ENCODE results near the gene CSNK1D. TPM values are rescaled to one million over a fixed set of nuclear protein-coding genes. Genes with fewer than 3 reads are reported as not detected.

CSNK1D gene
- polyA plus RNA-seq, 4 donors = 88.6 to 125 (median 117) TPM

DNA sequence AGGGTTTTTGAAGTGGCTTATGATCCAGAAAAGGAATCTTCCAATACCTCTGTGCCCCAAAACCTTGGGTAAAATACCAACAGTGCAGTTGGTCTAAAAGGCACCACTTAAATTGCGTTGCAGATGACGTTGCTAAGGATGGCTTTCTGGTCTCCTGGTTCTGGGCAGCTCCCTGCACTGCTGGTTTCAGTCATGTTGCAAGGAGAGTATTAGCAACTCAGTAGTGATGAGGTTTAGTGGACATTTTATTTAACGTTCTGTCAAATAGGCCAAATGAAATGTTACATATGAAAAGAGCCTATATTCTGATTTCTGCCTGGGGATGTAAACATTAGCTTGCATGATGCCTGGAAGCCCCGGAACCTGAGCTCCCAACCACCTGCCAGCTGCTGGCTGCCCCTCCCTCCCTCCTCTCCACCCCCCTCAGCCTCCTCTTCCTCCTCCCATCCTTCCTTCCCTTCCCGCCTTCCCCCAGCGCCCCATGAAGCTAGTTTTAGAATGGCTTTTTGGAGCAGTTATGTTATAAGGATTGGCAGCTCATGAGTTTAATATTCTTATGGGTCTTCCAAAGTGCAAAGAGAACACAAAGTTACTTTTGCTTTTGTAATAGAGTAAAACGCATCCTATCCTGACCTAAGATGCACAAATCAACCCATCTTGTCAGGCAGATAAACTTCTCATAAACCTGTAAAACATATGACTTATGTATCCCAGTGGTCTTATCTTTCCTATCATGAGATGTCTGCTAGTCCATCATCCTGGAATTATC is 23.2 kb upstream of the CSNK1D start:
- DNase-seq (ENCODE audit: low read depth in 4 of 4, low spot score in 3 of 4) = no peak

DNA sequence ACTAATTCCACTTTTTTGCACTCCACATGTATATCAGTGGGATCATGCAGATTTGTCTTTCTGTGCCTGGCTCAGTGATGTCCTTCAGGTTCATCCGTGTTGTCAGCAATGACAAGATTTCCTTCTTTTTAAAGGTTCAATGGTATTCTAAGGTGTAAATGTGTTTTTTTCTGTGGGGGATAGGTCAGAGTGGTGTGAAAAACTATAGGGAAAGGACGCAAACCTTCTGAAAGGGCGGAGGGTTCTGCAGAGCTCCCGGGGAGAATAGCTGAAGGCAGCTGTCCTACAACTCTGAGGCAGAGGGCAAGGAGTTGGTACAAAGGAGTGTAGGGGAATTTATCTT is 21.9 kb upstream of the CSNK1D start:
- no peak for DNase-seq (ENCODE audit: low read depth in 4 of 4, low spot score in 3 of 4)

DNA sequence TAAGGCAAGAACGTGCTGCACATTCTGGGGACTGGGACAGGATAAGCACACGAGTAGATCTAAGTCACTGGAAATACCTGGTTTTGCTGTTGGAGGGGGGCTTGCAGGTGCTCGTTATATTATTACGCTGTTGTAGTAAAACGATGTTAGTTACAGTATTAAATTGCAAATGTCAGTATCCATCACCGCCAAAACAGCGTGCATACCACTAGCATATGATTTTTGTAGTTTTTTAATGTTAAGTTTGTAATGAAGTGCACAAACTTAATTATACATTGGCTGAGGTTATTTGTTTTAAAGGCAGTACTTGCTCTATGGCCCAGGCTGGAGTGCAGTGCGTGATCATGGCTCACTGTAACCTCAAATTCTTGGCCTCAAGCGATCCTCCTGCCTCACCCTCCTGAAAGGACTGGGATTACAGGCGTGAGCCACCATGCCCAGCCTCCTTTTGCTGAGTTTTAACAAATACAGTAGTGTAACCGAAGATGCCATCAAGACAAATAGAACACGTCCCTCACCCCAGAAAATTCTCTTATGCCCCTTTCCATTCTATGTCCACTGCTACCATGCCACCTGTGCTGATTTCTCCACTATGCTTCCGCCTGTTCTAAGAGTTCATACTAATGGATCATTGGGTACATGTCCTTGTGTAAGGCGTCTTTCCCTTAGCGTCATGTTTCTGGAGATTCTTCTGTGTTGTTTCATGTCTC is 20.7 kb upstream of the CSNK1D start:
- DNase-seq (ENCODE audit: low read depth in 4 of 4, low spot score in 3 of 4) = no peak

DNA sequence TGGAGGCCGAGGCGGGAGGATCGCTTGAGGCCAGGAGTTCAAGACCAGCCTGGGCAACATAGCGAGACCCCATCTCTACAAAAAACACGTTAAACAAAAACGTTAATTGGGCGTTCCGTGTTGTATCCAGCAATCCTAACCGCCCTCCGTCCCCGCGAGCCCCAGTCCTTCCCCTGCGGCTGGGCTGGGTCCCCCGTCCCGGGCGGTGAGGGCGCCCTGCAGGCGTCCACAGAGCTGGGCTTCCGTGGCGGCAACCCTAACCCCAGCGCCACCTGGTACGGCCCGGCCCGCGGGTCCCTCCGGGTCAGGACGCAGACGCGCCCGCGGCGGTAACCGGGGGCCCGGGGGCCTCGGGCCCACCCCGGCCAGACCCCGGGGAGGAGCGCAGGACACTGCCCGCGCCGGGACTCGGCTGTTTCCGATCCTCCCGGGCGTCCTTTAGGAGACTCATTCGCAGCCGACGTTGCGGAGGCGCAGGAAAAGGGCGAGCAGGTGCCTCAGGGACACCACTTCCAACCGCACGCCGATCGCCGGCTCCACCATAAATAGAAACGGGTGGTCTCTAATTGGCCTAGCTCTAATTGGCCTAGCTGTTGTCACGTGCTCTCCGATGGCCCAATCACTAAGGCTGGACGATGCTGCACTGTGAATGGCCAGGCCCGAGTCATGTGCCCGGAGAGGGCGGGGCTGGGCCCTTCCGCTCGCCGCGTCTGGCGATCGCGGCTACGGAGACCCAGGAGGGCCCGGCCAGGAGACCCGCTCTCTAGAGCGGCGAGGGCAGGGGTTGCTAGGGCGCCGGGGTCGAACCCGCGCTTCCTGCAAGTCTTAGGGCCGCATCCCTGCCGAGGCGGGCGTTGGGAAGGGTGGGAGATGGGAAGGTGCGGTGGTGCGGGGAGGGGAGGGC is 19.0 kb upstream of the CSNK1D start:
- peak; percentile 87 to 96 (median 92) for DNase-seq (ENCODE audit: low read depth in 4 of 4, low spot score in 3 of 4)

- DNase-seq (ENCODE audit: low read depth in 4 of 4, low spot score in 3 of 4) = no peak
Measured at GRCh38 chr17:82291582-82292250, 18.2 kb upstream of the CSNK1D start.

DNA sequence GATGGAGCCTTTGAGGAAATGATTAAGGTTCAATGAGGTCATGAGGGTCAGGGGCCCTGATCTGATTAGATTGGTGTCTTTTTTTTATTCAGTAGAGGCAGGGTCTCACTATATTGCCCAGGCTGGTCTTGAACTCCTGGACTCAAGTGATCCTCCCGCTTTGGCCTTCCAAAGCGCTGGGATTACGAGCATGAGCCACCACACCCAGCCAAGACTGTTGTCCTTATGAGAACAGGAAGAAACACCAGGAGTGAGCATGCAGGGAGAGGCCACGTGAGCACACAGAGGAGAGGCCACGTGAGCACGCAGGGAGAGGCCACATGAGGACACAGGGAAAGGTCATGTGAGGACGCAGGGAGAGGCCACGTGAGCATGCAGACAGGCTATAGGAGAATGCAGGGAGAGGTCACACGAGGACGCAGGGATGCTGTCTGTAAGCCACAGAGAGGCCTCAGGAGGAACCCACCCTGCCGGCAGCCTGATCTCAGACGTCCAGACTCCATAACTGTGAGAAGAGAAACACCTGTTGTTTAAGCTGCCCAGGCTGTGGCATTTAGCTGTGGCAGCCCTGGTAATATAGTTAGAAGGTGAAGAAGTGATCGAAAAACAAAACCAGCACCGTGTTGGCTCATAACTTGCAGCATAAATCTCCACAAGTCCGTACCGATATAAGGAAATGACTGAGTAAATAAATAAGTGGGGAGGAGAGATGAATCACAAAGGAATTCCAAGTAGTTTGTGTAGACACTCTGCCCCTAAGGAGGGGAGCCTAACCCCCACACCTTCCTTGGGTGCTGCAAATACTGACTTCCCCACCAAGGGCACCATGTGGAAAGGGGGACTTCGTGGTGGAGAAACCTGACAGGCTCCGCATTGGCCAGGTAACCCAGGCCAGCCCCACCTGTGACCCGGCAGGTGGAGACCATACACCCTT is 14.6 kb upstream of the CSNK1D start:
- DNase-seq (ENCODE audit: low read depth in 4 of 4, low spot score in 3 of 4) = peak in 1 of 4 donors; percentile 47

GRCh38 chr17:82287013-82287867 is 13.7 kb upstream of the CSNK1D start:
- DNase-seq (ENCODE audit: low read depth in 4 of 4, low spot score in 3 of 4) = no peak

DNA sequence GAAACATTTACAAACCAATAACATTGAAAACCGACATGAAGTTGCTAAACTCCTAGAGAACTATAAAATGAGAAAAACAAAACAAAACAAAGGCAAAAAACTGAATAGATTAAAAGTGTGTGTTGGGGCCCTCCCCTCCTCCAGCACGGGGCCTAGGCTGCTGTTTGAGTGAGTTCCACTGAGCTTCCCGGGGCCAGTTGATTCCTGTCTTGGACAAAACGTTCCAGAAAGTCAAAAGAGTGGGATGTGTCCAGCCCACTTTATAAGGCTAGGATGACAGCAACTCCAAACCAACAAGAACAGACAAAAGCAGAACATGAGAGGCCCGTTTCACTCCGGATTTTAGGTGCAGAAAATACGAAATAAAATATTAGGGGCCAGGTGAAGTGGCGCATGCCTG is 11.6 kb upstream of the CSNK1D start:
- DNase-seq (ENCODE audit: low read depth in 4 of 4, low spot score in 3 of 4) = no peak

- DNase-seq (ENCODE audit: low read depth in 4 of 4, low spot score in 3 of 4) = no peak
Measured at GRCh38 chr17:82283208-82283749, 9.8 kb upstream of the CSNK1D start.

- DNase-seq (ENCODE audit: low read depth in 4 of 4, low spot score in 3 of 4) = no peak
Measured at GRCh38 chr17:82282239-82283207, 9.0 kb upstream of the CSNK1D start.

- DNase-seq (ENCODE audit: low read depth in 4 of 4, low spot score in 3 of 4) = no peak
Measured at GRCh38 chr17:82281502-82282238, 8.2 kb upstream of the CSNK1D start.

DNA sequence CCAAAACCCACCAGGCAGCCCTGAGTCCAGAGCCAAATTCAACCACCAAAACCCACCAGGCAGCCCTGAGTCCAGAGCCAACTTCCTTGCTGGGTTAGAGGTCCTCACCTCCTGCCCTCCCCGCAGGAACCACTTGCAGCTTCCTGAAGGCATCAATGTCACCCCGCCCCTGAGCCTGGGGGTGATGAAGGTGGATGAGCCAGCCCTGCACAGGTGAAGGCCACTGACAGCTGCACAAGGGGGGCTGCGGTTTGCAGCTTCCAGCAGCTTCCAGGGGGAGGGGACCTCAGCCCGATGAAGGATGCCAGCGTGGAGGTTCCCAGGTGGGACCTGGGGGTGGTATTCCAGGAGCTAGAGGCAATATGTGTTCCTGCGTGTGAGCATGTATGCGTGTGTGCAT is 7.6 kb upstream of the CSNK1D start:
- DNase-seq (ENCODE audit: low read depth in 4 of 4, low spot score in 3 of 4) = no peak

- no peak for DNase-seq (ENCODE audit: low read depth in 4 of 4, low spot score in 3 of 4)
Measured at GRCh38 chr17:82280537-82280936, 7.0 kb upstream of the CSNK1D start.

DNA sequence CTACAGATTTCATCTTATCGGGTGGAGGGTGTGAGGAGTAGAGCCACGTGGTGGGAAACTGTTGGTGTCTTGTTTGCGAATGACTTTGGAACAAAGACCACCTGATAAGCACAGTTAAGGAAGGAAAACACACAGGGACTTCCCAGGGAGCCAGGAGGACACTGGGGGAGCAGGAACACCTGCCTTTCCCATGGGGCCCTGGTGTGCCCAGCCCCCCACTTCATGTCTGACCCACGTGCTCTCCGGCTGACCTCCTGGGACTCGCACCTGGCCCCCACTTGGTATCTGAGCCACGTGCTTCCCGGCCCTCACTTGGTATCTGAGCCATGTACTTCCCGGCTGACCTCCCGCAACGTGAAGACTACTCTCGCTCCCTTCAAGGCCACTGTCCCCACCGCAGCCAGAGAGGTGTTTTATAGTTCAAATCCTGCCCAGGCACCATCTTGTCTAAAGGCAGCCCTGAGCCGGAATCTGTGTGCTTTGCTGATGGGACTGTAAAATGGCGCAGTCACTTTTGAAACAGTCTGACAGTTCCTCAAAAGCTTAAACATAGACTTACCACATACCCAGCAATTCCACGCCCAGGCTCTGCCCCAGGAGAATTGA is 5.4 kb upstream of the CSNK1D start:
- DNase-seq (ENCODE audit: low read depth in 4 of 4, low spot score in 3 of 4) = no peak

DNA sequence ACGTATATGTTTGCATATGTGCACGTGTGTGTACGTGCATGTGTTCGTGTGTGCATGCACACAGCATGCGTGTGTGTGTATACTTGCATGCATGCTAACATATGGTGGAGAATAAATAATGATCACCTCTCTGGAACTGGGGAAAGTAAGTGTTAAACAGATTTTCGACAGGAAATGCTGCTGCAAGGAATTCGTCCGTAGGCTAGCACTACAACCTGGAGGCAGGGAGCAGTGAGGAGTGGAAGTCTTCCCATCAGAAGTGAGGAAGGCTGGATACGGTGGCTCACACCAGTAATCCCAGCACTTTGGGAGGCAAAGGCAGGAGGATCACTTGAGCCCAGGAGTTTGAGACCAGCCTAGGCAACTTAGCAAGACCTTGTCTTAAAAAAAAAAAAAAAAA is 4.8 kb upstream of the CSNK1D start:
- DNase-seq (ENCODE audit: low read depth in 4 of 4, low spot score in 3 of 4) = no peak

- DNase-seq (ENCODE audit: low read depth in 4 of 4, low spot score in 3 of 4) = no peak
Measured at GRCh38 chr17:82277851-82278250, 4.4 kb upstream of the CSNK1D start.
